Body of pancreas (tissue), 4 donors: ENCODE measurements around the gene NOP9. TPM values are rescaled to one million over a fixed set of nuclear protein-coding genes. Genes with fewer than 3 reads are reported as not detected.

Source experiments
- ATAC-seq: fragments of 150-250 bp; one replicate; pipeline ENCODE4 v1.9.1; 2016
- DNase-seq, 4 donors: peaks; one replicate each; pipeline ENCODE4 v3.0.0-alpha.2; 2019
- H3K27ac ChIP-seq, 4 donors: fragments of 200-600 bp; sonication (generic); 1 replicate in 3 of 4; 2 replicates in 1 of 4; pipeline versions ENCODE4 v1.5.1 to v1.6.1; 2016 to 2019; ENCODE audit warnings: mild to moderate bottlenecking in 1 of 4, mixed read lengths in 1 of 4, moderate library complexity in 1 of 4
- H3K27me3 ChIP-seq, 2 donors: fragments of 200-600 bp; sonication (generic); one replicate each; pipeline ENCODE4 v1.6.0; 2016; ENCODE audit warnings: mild to moderate bottlenecking in 1 of 2
- H3K36me3 ChIP-seq, 2 donors: fragments of 200-600 bp; sonication (generic); replicated peaks in 1 of 2; 2 replicates each; pipeline ENCODE4 v1.5.1; 2016; ENCODE audit warnings: low read depth in 2 of 2; ENCODE audit not compliant: insufficient read depth in 1 of 2
- H3K4me1 ChIP-seq: fragments of 200-600 bp; sonication (generic); one replicate; pipeline ENCODE4 v1.6.0; 2016
- H3K4me3 ChIP-seq, 2 donors: fragments of 200-600 bp; sonication (generic); 1 replicate in 1 of 2; 2 replicates in 1 of 2; pipeline ENCODE4 v1.5.1; 2016 to 2019
- H3K9me3 ChIP-seq, 3 donors: fragments of 200-600 bp; sonication (generic); 1 replicate in 2 of 3; 2 replicates in 1 of 3; pipeline ENCODE4 v1.5.1; 2016
- POLR2A ChIP-seq, 3 donors: fragments of 450-650 bp; IDR thresholded peaks; one replicate each; pipeline ENCODE4 v1.6.1; 2016; ENCODE audit warnings: antibody characterized with exemption in 3 of 3, mild to moderate bottlenecking in 2 of 3
- WGBS, 2 donors: methylation state at CpG; one replicate each; pipeline ENCODE4 v1.1.5; 2017; 5-methylcytosine and 5-hydroxymethylcytosine counted together
- intact Hi-C: fragments of 100-400 bp; cut with DNase I; formaldehyde crosslinking; loops from one replicate; pipeline ENCODE4 v1.15.1; 2023
- total RNA-seq, 2 donors: library from RNA; depleted of rRNA; stranded (reverse); fragments of >200 nt; gene quantifications; one replicate each; pipeline ENCODE4 v1.1.0, GENCODE V29; 2016
- TF ChIP-seq, protein P1 (sequence below), 7 experiments: fragments of 450-650 bp in 4 of 7; fragments of 200-600 bp in 3 of 7; sonication (generic) in 3 of 7; IDR thresholded peaks; one replicate each; pipeline ENCODE4 v1.5.1; 2016 to 2019; ENCODE audit warnings: antibody characterized with exemption in 7 of 7

The NOP9 gene
- total RNA-seq, 2 donors from 2014 or later = 10.6 to 12.2 TPM

GRCh38 chr14:24283796-24284460 lies 15.7 kb upstream of the NOP9 start:
- Histone ChIP-seq H3K4me1 (peaks cover 7% of the 10 kb centered on the region), H3K9me3 (no peaks in the 10 kb centered on the region), H3K4me3 (no peak overlapping the region), H3K36me3 (no peaks in the 10 kb centered on the region), H3K27me3 (no peaks in the 10 kb centered on the region), H3K27ac (no peak overlapping the region)
- ATAC-seq = no peak
- intact Hi-C loops = no loop called here
- 89 to 94% methylated on average over 5 of the region's 5 CpGs for WGBS, 2 donors
- DNase-seq = no peak
- TF ChIP-seq, protein P1, sequence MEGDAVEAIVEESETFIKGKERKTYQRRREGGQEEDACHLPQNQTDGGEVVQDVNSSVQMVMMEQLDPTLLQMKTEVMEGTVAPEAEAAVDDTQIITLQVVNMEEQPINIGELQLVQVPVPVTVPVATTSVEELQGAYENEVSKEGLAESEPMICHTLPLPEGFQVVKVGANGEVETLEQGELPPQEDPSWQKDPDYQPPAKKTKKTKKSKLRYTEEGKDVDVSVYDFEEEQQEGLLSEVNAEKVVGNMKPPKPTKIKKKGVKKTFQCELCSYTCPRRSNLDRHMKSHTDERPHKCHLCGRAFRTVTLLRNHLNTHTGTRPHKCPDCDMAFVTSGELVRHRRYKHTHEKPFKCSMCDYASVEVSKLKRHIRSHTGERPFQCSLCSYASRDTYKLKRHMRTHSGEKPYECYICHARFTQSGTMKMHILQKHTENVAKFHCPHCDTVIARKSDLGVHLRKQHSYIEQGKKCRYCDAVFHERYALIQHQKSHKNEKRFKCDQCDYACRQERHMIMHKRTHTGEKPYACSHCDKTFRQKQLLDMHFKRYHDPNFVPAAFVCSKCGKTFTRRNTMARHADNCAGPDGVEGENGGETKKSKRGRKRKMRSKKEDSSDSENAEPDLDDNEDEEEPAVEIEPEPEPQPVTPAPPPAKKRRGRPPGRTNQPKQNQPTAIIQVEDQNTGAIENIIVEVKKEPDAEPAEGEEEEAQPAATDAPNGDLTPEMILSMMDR (IDR thresholded peaks at IDR 0.05) = no peak
- no peak for TF ChIP-seq POLR2A (IDR thresholded peaks at IDR 0.05)

- DNase-seq = no peak
These were observed 15.1 kb upstream of the NOP9 start for GRCh38 chr14:24284501-24285035.

GRCh38 chr14:24285351-24285750 lies 14.3 kb upstream of the NOP9 start:
- DNase-seq = no peak
- intact Hi-C loops = loop anchor here (5.0 kb wide), 1 partner anchor 33 kb away; no protein-coding TSS in a partner anchor
- no peak for TF ChIP-seq POLR2A (IDR thresholded peaks at IDR 0.05)
- TF ChIP-seq, protein P1 (IDR thresholded peaks at IDR 0.05) = no peak
- 73 to 74% methylated on average over 4 of the region's 4 CpGs for WGBS, 2 donors
- H3K9me3 ChIP-seq = no peaks in the 10 kb centered on the region
- H3K4me1 ChIP-seq = no peaks in the 10 kb centered on the region
- no peak overlapping the region for H3K27ac ChIP-seq
- H3K27me3 ChIP-seq = no peaks in the 10 kb centered on the region
- no peak overlapping the region for H3K4me3 ChIP-seq
- ATAC-seq = no peak
- no peaks in the 10 kb centered on the region for H3K36me3 ChIP-seq

More at GRCh38 chr14:24284501-24285035, 15.1 kb upstream of the NOP9 start:
- intact Hi-C loops = loop anchor here (5.0 kb wide), 1 partner anchor 32 kb away; no protein-coding TSS in a partner anchor
- peaks cover under 1% of the 10 kb centered on the region for H3K4me1 ChIP-seq
- no peak for TF ChIP-seq POLR2A (IDR thresholded peaks at IDR 0.05)
- TF ChIP-seq, protein P1 (IDR thresholded peaks at IDR 0.05) = no peak
- no peak overlapping the region for H3K4me3 ChIP-seq
- no peaks in the 10 kb centered on the region for H3K36me3 ChIP-seq
- H3K9me3 ChIP-seq = no peaks in the 10 kb centered on the region
- no peak for ATAC-seq
- 72 to 77% methylated on average over 11 of the region's 11 CpGs for WGBS, 2 donors
- no peak overlapping the region for H3K27ac ChIP-seq
- H3K27me3 ChIP-seq = no peaks in the 10 kb centered on the region

DNA sequence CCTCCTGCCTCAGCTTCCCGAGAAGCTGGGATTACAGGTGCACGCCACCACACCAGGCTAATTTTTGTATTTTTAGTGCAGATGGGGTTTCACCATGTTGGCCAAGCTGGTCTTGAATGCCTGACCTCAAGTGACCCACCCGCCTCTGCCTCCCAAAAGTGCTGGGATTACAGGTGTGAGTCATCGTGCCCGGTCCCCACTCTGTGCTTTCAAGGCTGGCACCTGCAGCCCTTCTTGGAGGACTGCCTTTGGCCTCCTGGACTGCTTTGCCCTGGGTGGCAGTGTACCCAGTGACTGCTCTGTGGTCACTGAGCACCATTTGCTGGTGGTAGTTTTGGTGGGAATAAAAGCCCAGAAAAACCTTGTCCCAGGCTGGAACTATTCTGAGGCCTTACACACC lies 12.7 kb upstream of the NOP9 start:
- 90 to 97% methylated on average over 4 to 5 of the region's 5 CpGs for WGBS, 2 donors
- H3K36me3 ChIP-seq = peaks cover 0 to 6% of the 10 kb centered on the region in 2 donors
- H3K27me3 ChIP-seq = no peaks in the 10 kb centered on the region
- ATAC-seq (no peak), DNase-seq (no peak)
- no peaks in the 10 kb centered on the region for H3K4me1 ChIP-seq
- no peak overlapping the region for H3K4me3 ChIP-seq
- no peak overlapping the region for H3K27ac ChIP-seq
- no peaks in the 10 kb centered on the region for H3K9me3 ChIP-seq
- no peak for TF ChIP-seq POLR2A (IDR thresholded peaks at IDR 0.05)
- TF ChIP-seq, protein P1 (IDR thresholded peaks at IDR 0.05) = no peak
- intact Hi-C loops = loop anchor here (5.0 kb wide), 1 partner anchor 35 kb away; no protein-coding TSS in a partner anchor
